SW480 (cell line): ENCODE results near the gene FAM186B.

Experiments used
- DNase-seq: peaks from one replicate; pipeline ENCODE4 v3.0.0-alpha.2; 2016; ENCODE audit warnings: low spot score

Gene FAM186B

DNA sequence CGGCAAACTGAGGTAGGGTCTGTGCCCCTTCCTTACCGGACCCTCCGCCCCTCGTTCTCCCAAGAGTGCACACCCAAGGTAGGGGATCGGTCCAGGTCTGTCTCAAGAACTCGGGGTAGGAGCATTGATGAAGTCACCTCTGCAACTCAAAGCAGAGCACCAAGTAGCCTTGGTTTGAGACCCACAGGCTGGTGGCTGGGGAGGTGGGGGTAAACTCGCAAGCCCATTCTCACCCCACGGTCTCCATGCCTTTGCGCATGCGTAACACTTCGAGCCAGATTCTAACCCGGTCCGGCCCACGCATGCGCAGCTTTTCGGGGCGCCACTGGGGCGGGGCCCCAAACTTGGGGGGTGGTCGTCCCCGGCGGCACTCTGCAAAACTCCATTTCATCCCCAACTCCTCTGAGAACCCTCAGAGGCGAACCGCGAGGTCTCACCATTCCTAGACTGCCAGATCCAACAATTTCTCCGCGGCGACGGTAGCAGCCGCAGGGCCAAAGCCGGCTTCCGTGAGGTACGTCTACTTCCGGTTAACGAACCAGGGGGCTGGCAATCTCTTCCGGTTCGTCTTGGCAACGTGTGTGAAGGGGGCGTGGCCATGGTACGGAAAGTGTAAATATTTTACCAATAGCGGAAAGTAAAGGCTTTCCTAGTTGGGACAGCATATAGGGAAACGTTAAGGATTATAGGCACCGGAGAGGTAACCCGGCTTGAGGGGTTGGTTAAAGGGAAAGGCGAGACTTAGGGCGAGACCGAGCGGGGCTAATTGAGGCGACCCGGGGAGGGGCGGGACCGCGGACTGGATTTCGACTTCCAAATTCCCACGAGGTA is 37.6 kb downstream of the FAM186B start, which contains the start of gene MCRS1:
TSS of gene MCRS1 (minus strand) at position 532 of the 831 bp plus-strand sequence. CDS start 1,411 bp downstream, outside the sequence.
- peak; percentile 93 for DNase-seq

DNA sequence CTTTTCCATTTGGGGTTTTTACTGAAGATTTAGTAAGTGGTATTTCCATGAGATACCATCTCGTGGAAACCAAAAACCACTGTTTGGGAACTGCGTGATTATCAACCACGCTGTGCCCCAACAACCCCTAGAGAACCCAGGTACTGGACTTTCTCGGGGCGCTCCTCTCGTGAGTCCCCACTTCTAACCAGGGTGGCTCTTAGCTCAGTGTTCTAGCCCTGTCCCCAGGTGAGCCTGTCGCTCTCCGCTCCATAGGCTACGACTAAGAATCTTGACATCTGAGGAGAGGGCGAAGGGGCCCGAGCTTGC is 38.2 kb downstream of the FAM186B start:
- no peak for DNase-seq

DNA sequence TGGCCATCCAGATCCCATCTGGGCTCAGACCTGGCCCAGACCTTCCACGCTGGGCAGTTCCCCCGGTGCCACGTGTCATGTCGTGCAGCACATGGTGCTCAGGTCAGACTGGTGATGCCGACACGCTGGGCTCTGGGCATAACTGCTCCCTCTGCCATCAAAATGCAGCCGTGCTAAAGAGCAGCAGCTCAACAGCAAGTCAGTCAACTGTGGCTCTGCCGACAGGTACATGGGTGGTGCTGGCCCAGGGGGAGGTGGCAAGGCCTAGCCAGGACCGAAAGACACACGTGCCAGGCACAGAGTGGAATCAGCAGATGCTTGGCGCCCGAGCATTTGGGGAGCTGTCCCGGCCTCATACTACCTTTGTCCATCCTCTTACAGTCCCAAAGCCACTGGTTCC is 39.1 kb downstream of the FAM186B start:
- DNase-seq, result no peak

DNA sequence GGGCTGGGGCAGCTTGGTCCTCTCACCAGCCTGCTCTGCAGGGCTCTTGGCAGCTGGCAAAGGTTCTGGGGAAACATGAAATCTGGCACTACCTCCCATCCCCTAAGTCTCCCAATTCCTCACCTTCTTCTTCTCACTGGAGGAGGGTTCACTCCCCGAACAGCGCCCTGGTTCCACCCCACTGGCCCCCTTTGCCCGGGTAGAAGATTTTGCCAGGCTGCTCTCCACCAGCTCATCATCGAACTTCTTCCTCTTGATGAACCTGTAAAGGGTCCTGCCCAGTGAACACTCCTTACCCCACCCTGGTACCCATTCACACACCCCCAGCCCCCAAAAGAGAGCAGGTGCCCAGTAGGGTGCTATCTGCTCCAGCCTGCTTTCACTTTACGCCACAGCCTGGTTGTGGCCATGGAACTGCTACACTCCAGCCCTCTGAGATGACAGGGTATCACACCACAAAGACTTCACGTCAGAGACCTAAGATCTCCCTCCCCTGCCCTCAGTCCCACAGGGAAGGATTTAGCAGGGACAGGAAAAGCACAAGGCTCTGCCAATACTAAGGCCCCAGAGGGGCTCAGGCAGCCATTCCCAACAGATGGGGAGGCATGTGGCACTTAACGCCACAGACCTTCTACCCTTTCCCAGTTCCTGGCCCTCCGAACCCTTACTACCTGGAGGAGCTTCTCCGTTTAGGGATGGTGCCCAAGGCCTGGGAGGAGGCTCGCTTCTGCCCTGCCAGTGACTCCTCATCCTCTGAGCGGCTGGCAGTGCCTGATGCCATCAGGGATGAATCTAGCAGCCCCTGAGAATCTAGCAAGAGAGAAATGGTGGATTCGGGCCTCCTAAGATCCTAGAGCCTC is 39.8 kb downstream of the FAM186B start:
- no peak for DNase-seq

DNA sequence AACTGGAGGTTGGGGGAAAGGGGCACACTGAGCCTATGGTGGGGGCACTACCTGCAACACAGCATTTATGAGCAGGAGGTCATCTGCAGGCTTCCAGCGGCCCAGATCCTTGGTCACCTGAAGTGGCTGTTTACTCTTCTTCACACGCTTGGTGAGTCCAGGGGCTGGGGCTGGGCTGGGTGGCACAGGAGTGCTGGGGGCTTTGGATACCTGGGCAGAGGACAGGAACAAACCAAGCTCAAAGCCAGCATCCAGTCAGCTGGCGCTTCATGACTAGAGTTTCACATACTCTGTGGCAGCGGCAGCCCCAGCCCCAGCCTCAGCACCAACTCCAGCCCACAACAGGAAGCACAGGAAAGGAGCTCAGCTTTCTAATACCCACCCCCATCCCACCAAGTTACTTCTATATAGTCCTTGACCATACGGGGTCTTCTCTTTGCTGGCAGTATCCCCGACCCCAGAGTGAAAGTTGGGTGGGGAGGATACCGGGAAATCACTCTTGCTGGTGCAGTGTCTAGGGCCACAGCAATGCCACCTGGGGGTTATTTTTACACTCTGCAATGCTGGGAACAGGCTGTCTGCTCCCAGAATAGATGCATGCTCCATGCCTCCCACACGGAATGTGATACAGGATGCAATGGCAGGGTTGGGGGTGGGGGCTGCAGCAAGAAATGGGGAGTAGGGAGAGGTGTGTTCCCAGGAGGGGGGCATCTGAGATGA is 40.6 kb downstream of the FAM186B start:
- DNase-seq, result no peak

DNA sequence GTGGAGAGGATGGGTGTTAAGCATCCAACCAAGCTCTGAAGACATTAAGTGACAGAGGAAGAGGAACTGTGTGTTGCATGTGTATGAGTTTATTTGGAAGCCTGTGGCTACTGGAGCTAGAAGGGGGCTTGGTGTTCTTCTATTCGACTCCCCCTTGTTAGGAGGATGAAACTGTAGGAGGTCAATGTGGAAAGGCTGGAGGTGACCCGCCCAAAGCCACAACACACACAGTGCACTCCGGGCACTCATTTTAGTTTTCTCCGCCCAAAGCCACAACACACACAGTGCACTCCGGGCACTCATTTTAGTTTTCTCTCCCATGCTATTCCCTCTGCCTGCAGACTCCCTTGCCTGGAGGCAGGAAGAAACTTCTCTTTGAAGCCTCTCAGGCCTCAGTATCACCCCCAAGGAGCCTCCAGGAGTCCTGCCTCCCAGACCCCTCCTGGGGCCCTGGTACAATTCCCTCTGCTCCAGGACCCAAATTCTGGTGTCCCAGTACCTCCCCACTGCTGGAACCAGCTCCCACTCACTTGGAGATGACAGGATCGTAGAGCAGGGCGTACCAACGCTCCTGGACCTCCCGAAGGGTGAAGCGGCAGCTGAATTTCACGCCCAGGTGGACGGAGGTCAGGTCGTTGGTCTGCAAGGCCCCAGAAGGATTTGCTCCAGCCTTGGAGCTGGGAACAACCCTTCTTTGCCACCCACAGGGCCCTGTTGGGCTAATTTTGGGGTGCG is 41.3 kb downstream of the FAM186B start:
- DNase-seq, result no peak

DNA sequence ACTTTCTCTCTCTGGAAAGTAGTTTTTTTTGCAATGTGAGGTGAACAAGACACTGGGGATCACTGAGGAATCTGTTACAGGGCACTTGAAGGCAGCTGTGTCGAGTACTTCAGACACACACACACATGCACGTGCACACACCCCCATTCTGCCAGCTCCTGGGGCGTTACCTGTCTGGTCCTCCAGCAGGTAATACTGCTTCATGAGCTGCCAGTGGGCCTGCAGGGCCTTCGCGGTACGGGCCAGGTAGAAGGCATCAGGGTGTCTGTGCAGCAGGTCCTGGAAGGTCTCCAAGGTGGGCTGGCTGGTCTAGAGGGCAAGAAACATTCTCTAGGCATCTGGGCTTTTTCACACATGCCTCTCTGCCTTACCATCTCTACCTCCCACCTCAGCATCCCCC is 42.6 kb downstream of the FAM186B start:
- DNase-seq, result no peak

DNA sequence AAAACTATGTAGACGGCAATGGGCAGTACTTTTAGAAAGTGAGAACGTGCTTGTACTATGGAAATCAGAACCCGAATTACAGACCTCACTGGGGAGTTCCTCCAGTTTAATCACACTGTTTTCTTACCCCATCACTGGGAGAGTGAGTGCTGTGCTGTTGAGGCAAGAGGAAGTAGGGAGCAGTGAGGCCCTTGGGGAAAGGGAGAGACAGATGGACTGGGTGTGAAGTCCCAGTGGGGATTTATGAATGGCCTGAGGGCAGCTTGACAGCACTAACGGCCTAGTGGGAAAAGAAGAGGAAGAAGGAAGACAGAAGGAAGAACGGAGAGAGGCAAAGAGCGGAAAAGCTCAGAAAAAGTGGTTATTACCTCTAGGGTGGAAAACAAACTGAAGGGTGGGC is 43.2 kb downstream of the FAM186B start:
- DNase-seq, result no peak

DNA sequence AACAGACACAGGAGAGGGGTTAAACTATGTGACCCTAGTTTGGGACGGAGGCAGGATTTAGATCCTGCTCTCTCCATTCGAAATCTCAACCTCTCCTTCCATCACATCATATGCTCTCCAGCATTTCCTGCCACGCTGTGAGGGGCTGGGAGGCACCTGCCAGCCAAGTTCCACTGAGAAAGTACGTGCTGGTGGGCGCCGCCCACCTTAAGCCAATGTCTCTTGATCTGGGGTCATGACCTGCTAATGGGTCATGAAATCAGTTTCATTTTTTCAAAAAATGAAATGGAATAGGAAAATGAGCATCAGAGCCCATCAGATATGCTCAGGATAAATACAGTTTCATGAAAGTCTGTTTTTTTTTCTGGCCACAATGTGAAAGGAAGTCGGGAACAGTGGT is 44.7 kb downstream of the FAM186B start:
- DNase-seq, result no peak

DNA sequence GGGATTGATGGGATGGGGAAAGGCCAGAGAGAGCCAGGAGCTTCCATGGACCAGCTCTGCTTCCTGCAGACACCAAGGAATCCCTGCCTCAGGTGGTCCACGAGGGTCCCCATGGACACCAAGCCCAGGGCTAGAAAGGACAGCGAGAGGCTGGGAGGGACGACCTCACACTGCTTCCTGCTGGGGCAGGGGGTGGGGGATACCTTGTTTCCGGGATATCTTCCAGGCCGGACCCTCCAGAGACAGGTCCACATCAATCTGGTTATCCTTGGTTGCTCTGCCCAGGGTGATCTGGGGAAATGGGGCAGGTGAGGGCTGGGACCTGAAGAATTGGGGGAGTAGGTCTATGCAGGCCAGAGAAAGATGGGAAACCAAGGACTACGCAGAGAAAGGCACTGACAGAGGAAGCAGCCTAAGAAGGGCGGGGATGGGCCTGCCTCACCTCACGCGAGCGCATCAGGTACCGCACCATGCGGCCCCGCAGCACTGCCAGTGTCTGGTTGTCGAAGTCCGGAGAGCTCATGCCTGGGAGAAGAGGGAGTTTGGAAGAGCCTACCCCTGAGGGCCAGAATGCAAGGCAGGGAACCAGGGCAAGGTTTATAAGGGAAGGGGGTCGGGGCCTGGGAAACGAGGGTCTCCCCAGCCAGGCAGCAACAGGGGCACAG is 46.3 kb downstream of the FAM186B start:
- DNase-seq, result no peak

DNA sequence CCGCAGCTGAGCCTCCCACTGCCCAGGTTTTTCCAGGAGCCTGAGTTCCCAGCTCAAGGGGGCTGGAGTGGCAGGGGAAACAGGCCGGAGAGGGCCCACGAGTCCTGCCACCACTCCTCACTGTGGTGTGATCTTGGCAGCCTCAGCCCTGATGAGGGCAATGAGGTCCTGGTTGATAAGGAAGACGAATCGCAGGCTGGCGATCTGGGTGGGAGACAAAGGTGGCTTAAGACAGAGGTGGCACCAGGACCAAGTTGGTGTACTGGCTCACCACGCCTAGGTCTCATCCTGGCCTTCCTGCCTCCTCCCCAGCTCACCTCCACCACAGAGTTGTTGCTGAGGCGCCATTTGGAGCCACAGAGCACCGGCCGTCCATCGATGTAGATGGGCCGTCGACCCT is 46.9 kb downstream of the FAM186B start:
- no peak for DNase-seq

DNA sequence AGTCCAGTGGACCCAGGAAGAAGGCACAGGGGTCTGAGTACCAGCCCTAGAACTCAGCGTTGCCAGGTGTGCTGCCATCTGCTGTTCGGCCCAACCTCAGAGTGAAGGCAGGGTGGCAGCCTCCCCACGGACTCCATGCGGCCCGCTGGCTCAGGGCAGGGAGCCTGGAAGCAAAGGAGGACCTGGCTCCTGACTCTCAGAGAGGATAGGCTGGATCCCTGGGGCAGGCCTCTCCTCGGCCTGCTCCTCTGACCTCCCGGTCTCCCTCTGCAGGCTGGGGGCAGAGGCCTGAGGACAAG is 47.6 kb downstream of the FAM186B start:
- DNase-seq, result peak; percentile 54

DNA sequence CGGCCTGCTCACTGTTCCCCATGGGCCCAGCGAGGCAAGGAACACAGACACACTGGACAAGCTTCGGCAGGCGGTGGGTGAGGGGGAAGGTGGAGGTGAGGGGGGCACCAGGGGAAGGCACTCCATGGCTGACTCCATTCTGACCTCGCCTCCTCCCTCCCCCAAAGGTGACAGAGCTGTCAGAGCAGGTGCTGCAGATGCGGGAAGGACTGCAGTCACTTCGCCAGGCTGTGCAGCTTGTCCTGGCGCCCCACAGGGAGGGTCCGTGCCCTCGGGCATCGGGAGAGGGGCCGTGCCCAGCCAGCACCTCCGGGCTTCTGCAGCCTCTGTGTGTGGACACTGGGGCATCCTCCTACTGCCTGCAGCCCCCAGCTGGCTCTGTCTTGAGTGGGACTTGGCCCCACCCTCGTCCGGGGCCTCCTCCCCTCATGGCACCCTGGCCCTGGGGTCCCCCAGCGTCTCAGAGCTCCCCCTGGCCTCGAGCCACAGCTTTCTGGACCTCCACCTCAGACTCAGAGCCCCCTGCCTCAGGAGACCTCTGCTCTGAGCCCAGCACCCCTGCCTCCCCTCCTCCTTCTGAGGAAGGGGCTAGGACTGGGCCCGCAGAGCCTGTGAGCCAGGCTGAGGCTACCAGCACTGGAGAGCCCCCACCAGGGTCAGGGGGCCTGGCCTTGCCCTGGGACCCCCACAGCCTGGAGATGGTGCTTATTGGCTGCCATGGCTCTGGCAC is 48.1 kb downstream of the FAM186B start:
- no peak for DNase-seq

DNA sequence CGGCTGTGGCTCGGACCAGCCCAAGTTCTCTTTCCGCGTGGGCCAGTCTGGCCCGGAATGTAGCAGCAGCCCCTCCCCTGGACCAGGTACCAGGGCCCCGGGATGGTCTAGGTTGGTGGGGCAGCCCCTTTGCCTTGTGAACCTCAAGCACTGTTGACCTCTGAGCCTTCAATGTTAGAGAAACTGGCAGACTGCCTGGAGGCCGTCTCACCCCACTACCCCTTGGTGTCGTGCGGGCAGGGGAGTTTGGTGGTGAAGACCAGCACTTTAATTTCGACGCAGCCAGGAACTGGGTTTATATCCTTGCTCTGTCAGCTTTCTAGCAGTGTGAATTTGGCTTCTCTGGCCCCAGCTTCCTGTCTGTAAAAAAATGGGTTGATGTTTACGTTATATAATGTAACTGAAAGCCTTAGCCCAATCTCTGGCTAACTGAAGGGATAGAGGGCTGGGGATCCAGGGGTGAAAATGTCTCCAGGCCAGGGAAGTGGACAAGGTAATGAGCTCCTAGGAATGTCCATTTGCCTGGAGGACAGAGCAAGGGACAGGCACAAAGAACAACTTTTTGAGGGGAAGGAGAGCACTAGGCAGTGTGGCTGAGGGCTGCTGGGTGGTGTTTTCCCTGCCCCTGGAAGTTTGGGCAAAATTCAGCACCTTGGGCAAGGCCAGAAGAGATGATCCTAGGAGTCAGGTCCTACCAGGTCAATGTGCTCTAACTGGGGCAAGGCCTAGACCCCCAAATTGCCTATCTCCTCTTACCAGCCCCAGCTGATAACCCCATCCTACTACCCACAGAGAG is 48.9 kb downstream of the FAM186B start:
- DNase-seq, result no peak

DNA sequence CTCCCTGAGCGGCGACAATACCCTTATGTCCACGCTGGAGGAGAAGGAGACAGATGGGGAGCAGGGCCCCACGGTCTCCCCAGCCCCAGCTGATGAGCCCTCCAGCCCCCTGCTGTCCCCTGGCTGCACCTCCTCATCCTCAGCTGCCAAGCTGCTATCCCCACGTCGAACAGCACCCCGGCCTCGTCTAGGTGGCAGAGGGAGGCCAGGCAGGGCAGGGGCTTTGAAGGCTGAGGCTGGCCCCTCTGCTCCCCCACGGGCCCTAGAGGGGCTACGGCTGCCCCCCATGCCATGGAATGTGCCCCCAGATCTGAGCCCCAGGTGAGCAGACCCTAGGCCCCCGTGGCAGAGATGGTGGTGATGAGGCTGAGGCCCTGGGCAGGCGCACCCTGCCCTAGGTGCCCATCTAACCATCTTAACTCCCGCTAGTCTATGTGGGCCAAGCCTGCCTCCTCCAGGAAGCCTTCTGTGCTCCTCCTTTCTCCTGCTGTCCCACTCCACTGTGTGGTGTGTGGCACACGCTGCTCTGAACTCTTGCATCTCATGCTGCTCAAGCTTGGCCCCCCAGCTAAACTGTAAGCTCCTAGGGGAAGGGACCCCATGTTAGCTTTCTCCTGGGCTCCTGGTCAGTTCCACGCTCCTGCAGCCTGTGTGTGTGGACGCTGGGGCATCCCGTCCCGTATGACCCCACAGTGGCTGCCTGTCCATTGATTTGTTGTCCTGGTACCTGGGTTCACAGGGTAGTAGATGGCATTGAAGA is 49.6 kb downstream of the FAM186B start:
- no peak for DNase-seq

DNA sequence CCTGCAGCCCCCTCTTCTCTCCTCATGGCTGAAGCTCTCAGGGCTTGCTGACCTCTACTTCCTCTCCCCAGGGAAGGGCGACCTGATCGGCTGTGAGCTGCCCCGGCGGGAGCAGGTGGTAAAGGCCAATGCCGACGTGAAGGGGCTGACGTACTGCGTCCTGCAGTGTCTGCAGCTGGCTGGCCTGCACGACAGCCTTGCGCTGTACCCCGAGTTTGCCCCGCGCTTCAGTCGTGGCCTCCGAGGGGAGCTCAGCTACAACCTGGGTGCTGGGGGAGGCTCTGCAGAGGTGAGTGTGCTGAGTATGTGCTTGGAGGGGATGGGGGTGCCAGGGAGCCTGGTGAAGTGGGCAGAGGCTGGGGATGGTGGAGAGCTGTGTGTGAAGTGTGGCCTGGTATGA is 51.2 kb downstream of the FAM186B start:
- no peak for DNase-seq

DNA sequence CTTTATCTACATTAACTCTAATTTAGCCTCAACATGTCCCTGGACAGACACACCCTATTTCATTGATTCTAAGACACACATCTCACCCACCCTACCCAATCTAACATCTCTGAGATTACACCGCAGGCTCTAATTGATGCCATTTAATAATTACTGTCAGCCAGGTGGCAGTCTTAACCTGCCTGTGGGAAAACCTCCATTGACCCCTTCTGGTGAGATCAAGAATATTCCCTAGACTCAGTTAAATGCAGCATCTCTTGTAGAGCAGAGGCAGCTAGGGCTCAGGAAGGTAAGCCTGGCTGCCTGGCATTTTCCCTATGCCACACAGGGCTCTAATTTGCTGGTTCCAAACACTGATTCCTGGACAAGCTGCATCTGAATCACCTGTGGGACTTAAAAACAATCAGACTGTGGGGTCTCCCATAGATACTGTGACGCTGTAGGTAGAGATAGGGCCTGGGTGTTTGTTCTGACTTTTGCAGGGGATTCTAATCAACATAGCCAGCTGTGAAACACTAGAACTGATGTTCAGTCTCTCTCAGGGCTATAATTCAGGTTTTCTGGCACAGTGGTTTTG is 51.8 kb downstream of the FAM186B start:
- DNase-seq, result peak; percentile 65

DNA sequence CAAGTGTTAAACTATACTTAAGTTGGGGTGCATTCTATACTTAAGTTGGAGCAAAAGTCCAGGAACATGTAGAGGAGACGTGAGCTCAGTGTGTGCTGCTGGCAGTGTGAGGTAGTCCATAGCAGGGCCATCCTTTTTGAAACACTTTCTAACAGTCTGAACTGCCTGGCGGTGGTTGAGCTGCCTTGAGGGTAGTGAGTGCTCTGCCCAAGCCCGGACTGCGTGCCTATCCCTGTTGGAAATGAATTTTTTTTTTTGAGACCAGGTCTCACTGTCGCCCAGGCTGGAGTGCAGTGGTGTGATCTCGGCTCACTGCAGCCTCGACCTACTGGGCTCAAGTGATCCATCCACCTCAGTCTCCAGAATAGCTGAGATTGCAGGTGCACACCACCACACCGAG is 52.5 kb downstream of the FAM186B start:
- no peak for DNase-seq

DNA sequence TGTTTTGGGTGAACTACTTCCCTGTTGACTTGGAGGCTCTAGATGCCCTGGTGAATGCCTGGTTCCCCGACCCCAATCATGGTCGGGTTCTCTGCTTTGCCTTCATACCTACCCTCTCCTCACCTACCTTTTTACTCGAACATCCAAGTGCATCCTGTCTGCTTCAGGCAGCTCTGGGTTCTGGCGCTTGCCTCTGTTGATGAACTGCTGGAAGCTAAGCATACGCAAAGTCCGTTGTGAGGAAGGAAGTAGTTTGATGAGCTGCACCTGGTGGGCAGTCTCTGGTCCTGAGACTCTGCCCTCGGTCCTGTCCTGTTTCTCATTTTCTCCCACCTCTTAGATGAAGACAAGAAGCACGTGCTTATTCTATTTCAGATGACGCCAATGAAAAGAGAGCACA is 53.0 kb downstream of the FAM186B start:
- no peak for DNase-seq
